ENCODE measurements around the gene CHCHD3. TPM values are rescaled to one million over a fixed set of nuclear protein-coding genes. Genes with fewer than 3 reads are reported as not detected.

The CHCHD3 gene
- polyA plus RNA-seq, 1 donor (not counting 4 experiments of a cell fraction or from before 2014, with no cell fraction given) = 59.2 TPM

- no peaks in the 10 kb centered on the region for H3K79me2 ChIP-seq (ENCODE audit: control insufficient read depth, insufficient read depth, low read length)
- peaks cover 4% of the 10 kb centered on the region for H4K20me1 ChIP-seq (ENCODE audit: control insufficient read depth, extremely low read depth, insufficient read depth, low read length)
- no peaks in the 10 kb centered on the region for H3K9me1 ChIP-seq (ENCODE audit: control insufficient read depth, extremely low read depth, insufficient read depth, low read length)
- FAIRE-seq = no peak
- no peaks in the 10 kb centered on the region for H3K36me3 ChIP-seq (ENCODE audit: control insufficient read depth in 2 of 2, extremely low read depth in 1 of 2, insufficient read depth in 2 of 2, low read length in 2 of 2)
- H3K9ac ChIP-seq (ENCODE audit: control insufficient read depth, extremely low read depth, insufficient read depth, low read length) = no peak overlapping the region
- no peak for TF ChIP-seq EZH2 (IDR thresholded peaks at IDR 0.05; ENCODE audit: low read length)
- TF ChIP-seq CTCF (optimal IDR thresholded peaks at IDR 0.05 in 1 of 3, IDR thresholded peaks at IDR 0.05 in 1 of 3, conservative IDR thresholded peaks at IDR 0.05 in 1 of 3; ENCODE audit: extremely low read depth in 1 of 3, insufficient read depth in 2 of 3, low read length in 3 of 3) = no peak
- H3K9me3 ChIP-seq (ENCODE audit: control insufficient read depth, low read depth, low read length) = no peaks in the 10 kb centered on the region
- H3K4me2 ChIP-seq (ENCODE audit: control insufficient read depth, extremely low read depth, insufficient read depth, low read depth, low read length) = no peak overlapping the region
- no peak overlapping the region for H3K4me3 ChIP-seq (ENCODE audit: control insufficient read depth in 2 of 3, extremely low read depth in 1 of 3, insufficient read depth in 2 of 3, low read depth in 1 of 3, low read length in 3 of 3)
- dilution Hi-C loops (cut with MboI; ENCODE audit: extremely low pct_ligation_motif_present, low sequenced_read_pairs) = no loop called here
- H3K27ac ChIP-seq (ENCODE audit: control insufficient read depth, insufficient read depth, low read length) = no peak overlapping the region
- H3K27me3 ChIP-seq (ENCODE audit: control insufficient read depth, extremely low read depth, insufficient read depth, low read length) = no peaks in the 10 kb centered on the region
- no peak for DNase-seq (ENCODE audit: low read depth, low spot score)
- no peaks in the 10 kb centered on the region for H3K4me1 ChIP-seq (ENCODE audit: control insufficient read depth, extremely low read depth, insufficient read depth, low read length)
- H2AFZ ChIP-seq (ENCODE audit: control insufficient read depth, low read length) = no peak overlapping the region
These were observed 234.5 kb downstream of the CHCHD3 start for GRCh38 chr7:132847376-132847775.

- Histone ChIP-seq H4K20me1 (ENCODE audit: control insufficient read depth, extremely low read depth, insufficient read depth, low read length) (peaks cover 4% of the 10 kb centered on the region), H3K27me3 (ENCODE audit: control insufficient read depth, extremely low read depth, insufficient read depth, low read length) (no peaks in the 10 kb centered on the region), H2AFZ (ENCODE audit: control insufficient read depth, low read length) (no peak overlapping the region), H3K27ac (ENCODE audit: control insufficient read depth, insufficient read depth, low read length) (no peak overlapping the region), H3K4me3 (ENCODE audit: control insufficient read depth in 2 of 3, extremely low read depth in 1 of 3, insufficient read depth in 2 of 3, low read depth in 1 of 3, low read length in 3 of 3) (no peak overlapping the region), H3K9me3 (ENCODE audit: control insufficient read depth, low read depth, low read length) (no peaks in the 10 kb centered on the region), H3K9me1 (ENCODE audit: control insufficient read depth, extremely low read depth, insufficient read depth, low read length) (no peaks in the 10 kb centered on the region), H3K79me2 (ENCODE audit: control insufficient read depth, insufficient read depth, low read length) (no peaks in the 10 kb centered on the region), H3K4me2 (ENCODE audit: control insufficient read depth, extremely low read depth, insufficient read depth, low read depth, low read length) (no peak overlapping the region), H3K4me1 (ENCODE audit: control insufficient read depth, extremely low read depth, insufficient read depth, low read length) (no peaks in the 10 kb centered on the region), H3K36me3 (ENCODE audit: control insufficient read depth in 2 of 2, extremely low read depth in 1 of 2, insufficient read depth in 2 of 2, low read length in 2 of 2) (peaks cover 0 to 1% of the 10 kb centered on the region in 2 experiments), H3K9ac (ENCODE audit: control insufficient read depth, extremely low read depth, insufficient read depth, low read length) (no peak overlapping the region)
- TF ChIP-seq EZH2 (IDR thresholded peaks at IDR 0.05; ENCODE audit: low read length) (no peak), CTCF (optimal IDR thresholded peaks at IDR 0.05 in 1 of 3, IDR thresholded peaks at IDR 0.05 in 1 of 3, conservative IDR thresholded peaks at IDR 0.05 in 1 of 3; ENCODE audit: extremely low read depth in 1 of 3, insufficient read depth in 2 of 3, low read length in 3 of 3) (no peak)
- DNase-seq (ENCODE audit: low read depth, low spot score) (no peak), FAIRE-seq (no peak)
- dilution Hi-C loops (cut with MboI; ENCODE audit: extremely low pct_ligation_motif_present, low sequenced_read_pairs) = no loop called here
These were observed 235.8 kb downstream of the CHCHD3 start for GRCh38 chr7:132846086-132846485.
